SK-N-SH treated with all-trans-retinoic acid at 6 μM for 48 hours (cell line): Measurements from ENCODE around the gene RPL12.

Source experiments
- ATAC-seq: fragments of 200-7000 bp; cut with Tn5 transposase; 3 replicates; pipeline ENCODE4 v1.9.1; 2020; ENCODE audit warnings: mild to moderate bottlenecking, moderate library complexity
- BACH2 ChIP-seq: fragments of 250-450 bp; sonication (Bioruptor Pico); IDR thresholded peaks from 2 replicates; pipeline ENCODE4 v1.9.0; 2021; ENCODE audit warnings: mild to moderate bottlenecking, borderline replicate concordance
- CREB5 ChIP-seq: fragments of 250-450 bp; sonication (Bioruptor Pico); IDR thresholded peaks from 2 replicates; pipeline ENCODE4 v1.5.1; 2020; ENCODE audit warnings: low read depth, mild to moderate bottlenecking, moderate library complexity
- CSDC2 ChIP-seq: fragments of 250-450 bp; sonication (Bioruptor Pico); IDR thresholded peaks from 2 replicates; pipeline ENCODE4 v1.5.0; 2020; ENCODE audit warnings: mild to moderate bottlenecking, moderate library complexity
- CSRNP3 ChIP-seq: fragments of 250-450 bp; sonication (Bioruptor Pico); IDR thresholded peaks from 2 replicates; pipeline ENCODE4 v1.5.1; 2021; ENCODE audit warnings: mild to moderate bottlenecking, moderate library complexity
- ESRRG ChIP-seq: fragments of 250-450 bp; sonication (Bioruptor Pico); IDR thresholded peaks from 2 replicates; pipeline ENCODE4 v1.6.1; 2021; ENCODE audit warnings: mild to moderate bottlenecking
- GLIS3 ChIP-seq: fragments of 250-450 bp; sonication (Bioruptor Pico); IDR thresholded peaks from 2 replicates; pipeline ENCODE4 v1.5.0; 2020; ENCODE audit warnings: mild to moderate bottlenecking, moderate library complexity
- ISL1 ChIP-seq: fragments of 250-450 bp; sonication (Bioruptor Pico); IDR thresholded peaks from 2 replicates; pipeline ENCODE4 v2.1.2; 2022; ENCODE audit warnings: mild to moderate bottlenecking, moderate library complexity
- PATZ1 ChIP-seq: fragments of 250-450 bp; sonication (Bioruptor Pico); IDR thresholded peaks from 2 replicates; pipeline ENCODE4 v1.8.0; 2020; ENCODE audit warnings: mild to moderate bottlenecking, moderate library complexity, borderline replicate concordance
- PPARA ChIP-seq: fragments of 250-450 bp; sonication (Bioruptor Pico); IDR thresholded peaks from 2 replicates; pipeline ENCODE4 v1.5.0; 2020; ENCODE audit warnings: mild to moderate bottlenecking, borderline replicate concordance
- RARB ChIP-seq: fragments of 250-450 bp; sonication (Bioruptor Pico); IDR thresholded peaks from 2 replicates; pipeline ENCODE4 v1.8.0; 2021; ENCODE audit warnings: mild to moderate bottlenecking, moderate library complexity
- SNAI2 ChIP-seq: fragments of 250-450 bp; sonication (Bioruptor Pico); IDR thresholded peaks from 2 replicates; pipeline ENCODE4 v1.5.0; 2020; ENCODE audit warnings: mild to moderate bottlenecking, moderate library complexity
- TCF4 ChIP-seq: fragments of 250-450 bp; sonication (Bioruptor Pico); IDR thresholded peaks from 2 replicates; pipeline ENCODE4 v1.8.0; 2021; ENCODE audit warnings: mild to moderate bottlenecking, moderate library complexity, borderline replicate concordance
- TOX ChIP-seq: fragments of 250-450 bp; sonication (Bioruptor Pico); IDR thresholded peaks from 2 replicates; pipeline ENCODE4 v1.8.0; 2021; ENCODE audit warnings: mild to moderate bottlenecking, moderate library complexity, borderline replicate concordance
- TSHZ2 ChIP-seq: fragments of 250-450 bp; sonication (Bioruptor Pico); IDR thresholded peaks from 2 replicates; pipeline ENCODE4 v1.5.0; 2020; ENCODE audit warnings: mild to moderate bottlenecking, moderate library complexity
- ZFP3 ChIP-seq: fragments of 250-450 bp; sonication (Bioruptor Pico); IDR thresholded peaks from 2 replicates; pipeline ENCODE4 v1.5.0; 2020; ENCODE audit warnings: mild to moderate bottlenecking, moderate library complexity
- ZFP30 ChIP-seq: fragments of 450-650 bp; formaldehyde crosslinking; IDR thresholded peaks from 2 replicates; pipeline ENCODE4 v1.5.0; 2022; ENCODE audit warnings: mild to moderate bottlenecking, moderate library complexity
- ZNF565 ChIP-seq: fragments of 450-650 bp; formaldehyde crosslinking; conservative IDR thresholded peaks from 2 replicates; pipeline ENCODE4 v1.5.0; 2020; ENCODE audit warnings: low read depth, mild to moderate bottlenecking, moderate library complexity
- ZNF70 ChIP-seq: fragments of 450-650 bp; formaldehyde crosslinking; IDR thresholded peaks from 2 replicates; pipeline ENCODE4 v1.5.0; 2020; ENCODE audit warnings: mild to moderate bottlenecking, moderate library complexity
- ZNF8 ChIP-seq: fragments of 450-650 bp; formaldehyde crosslinking; IDR thresholded peaks from 2 replicates; pipeline ENCODE4 v1.5.0; 2020; ENCODE audit warnings: mild to moderate bottlenecking, moderate library complexity

The RPL12 gene

GRCh38 chr9:127444283-127444920 is 6.8 kb downstream of the RPL12 start:
- peak; percentile 20 for ATAC-seq
- no peak for TF ChIP-seq CREB5
- no peak for TF ChIP-seq SNAI2 (CRISPR knock-in tag)
- no peak for TF ChIP-seq CSRNP3 (CRISPR knock-in tag)
- TF ChIP-seq ZNF565 (CRISPR knock-in tag), result no peak
- no peak for TF ChIP-seq CSDC2 (CRISPR knock-in tag)
- TF ChIP-seq ZNF70 (CRISPR knock-in tag), result no peak
- TF ChIP-seq TCF4 (CRISPR knock-in tag), result no peak
- TF ChIP-seq ZFP30 (CRISPR knock-in tag), result no peak
- no peak for TF ChIP-seq BACH2 (CRISPR knock-in tag)
- TF ChIP-seq ZNF8 (CRISPR knock-in tag), result no peak
- no peak for TF ChIP-seq TSHZ2 (CRISPR knock-in tag)
- TF ChIP-seq PATZ1, result no peak
- no peak for TF ChIP-seq RARB (CRISPR knock-in tag)
- TF ChIP-seq ZFP3, result no peak
- no peak for TF ChIP-seq GLIS3
- TF ChIP-seq TOX (CRISPR knock-in tag), result no peak
- TF ChIP-seq ESRRG (CRISPR knock-in tag), result no peak

- TF ChIP-seq TOX (CRISPR knock-in tag) (no peak), CSDC2 (CRISPR knock-in tag) (no peak)
- no peak for ATAC-seq
These were observed 12.8 kb downstream of the RPL12 start for GRCh38 chr9:127438394-127438793.

- no peak for ATAC-seq
- no peak for TF ChIP-seq TOX (CRISPR knock-in tag)
- no peak for TF ChIP-seq CREB5
- TF ChIP-seq PPARA, result no peak
- no peak for TF ChIP-seq GLIS3
- TF ChIP-seq ISL1 (CRISPR knock-in tag), result no peak
- TF ChIP-seq ESRRG (CRISPR knock-in tag), result no peak
- no peak for TF ChIP-seq CSRNP3 (CRISPR knock-in tag)
- TF ChIP-seq, all 23 proteins: peak for 0
These were observed 13.5 kb downstream of the RPL12 start for GRCh38 chr9:127437497-127438264.
